SK-N-SH treated with all-trans-retinoic acid at 6 μM for 48 hours (cell line): ENCODE measurements around the gene FAM171A1.

Source experiments
- ATAC-seq: fragments of 200-7000 bp; cut with Tn5 transposase; 3 replicates; pipeline ENCODE4 v1.9.1; 2020; ENCODE audit warnings: mild to moderate bottlenecking, moderate library complexity
- ARNTL ChIP-seq: fragments of 450-650 bp; formaldehyde crosslinking; IDR thresholded peaks from 2 replicates; pipeline ENCODE4 v1.5.0; 2020; ENCODE audit warnings: low read depth, mild to moderate bottlenecking, moderate library complexity, borderline replicate concordance
- BACH2 ChIP-seq: fragments of 250-450 bp; sonication (Bioruptor Pico); IDR thresholded peaks from 2 replicates; pipeline ENCODE4 v1.9.0; 2021; ENCODE audit warnings: mild to moderate bottlenecking, borderline replicate concordance
- CSDC2 ChIP-seq: fragments of 250-450 bp; sonication (Bioruptor Pico); IDR thresholded peaks from 2 replicates; pipeline ENCODE4 v1.5.0; 2020; ENCODE audit warnings: mild to moderate bottlenecking, moderate library complexity
- ESRRG ChIP-seq: fragments of 250-450 bp; sonication (Bioruptor Pico); IDR thresholded peaks from 2 replicates; pipeline ENCODE4 v1.6.1; 2021; ENCODE audit warnings: mild to moderate bottlenecking
- GLIS3 ChIP-seq: fragments of 250-450 bp; sonication (Bioruptor Pico); IDR thresholded peaks from 2 replicates; pipeline ENCODE4 v1.5.0; 2020; ENCODE audit warnings: mild to moderate bottlenecking, moderate library complexity
- ISL1 ChIP-seq: fragments of 250-450 bp; sonication (Bioruptor Pico); IDR thresholded peaks from 2 replicates; pipeline ENCODE4 v2.1.2; 2022; ENCODE audit warnings: mild to moderate bottlenecking, moderate library complexity
- OSR1 ChIP-seq: fragments of 250-450 bp; sonication (Bioruptor Pico); IDR thresholded peaks from 2 replicates; pipeline ENCODE4 v1.8.0; 2022; ENCODE audit warnings: moderate library complexity, mild to moderate bottlenecking, inconsistent platforms
- PPARA ChIP-seq: fragments of 250-450 bp; sonication (Bioruptor Pico); IDR thresholded peaks from 2 replicates; pipeline ENCODE4 v1.5.0; 2020; ENCODE audit warnings: mild to moderate bottlenecking, borderline replicate concordance
- RARB ChIP-seq: fragments of 250-450 bp; sonication (Bioruptor Pico); IDR thresholded peaks from 2 replicates; pipeline ENCODE4 v1.8.0; 2021; ENCODE audit warnings: mild to moderate bottlenecking, moderate library complexity
- SNAI2 ChIP-seq: fragments of 250-450 bp; sonication (Bioruptor Pico); IDR thresholded peaks from 2 replicates; pipeline ENCODE4 v1.5.0; 2020; ENCODE audit warnings: mild to moderate bottlenecking, moderate library complexity
- TCF4 ChIP-seq: fragments of 250-450 bp; sonication (Bioruptor Pico); IDR thresholded peaks from 2 replicates; pipeline ENCODE4 v1.8.0; 2021; ENCODE audit warnings: mild to moderate bottlenecking, moderate library complexity, borderline replicate concordance
- TOX ChIP-seq: fragments of 250-450 bp; sonication (Bioruptor Pico); IDR thresholded peaks from 2 replicates; pipeline ENCODE4 v1.8.0; 2021; ENCODE audit warnings: mild to moderate bottlenecking, moderate library complexity, borderline replicate concordance
- ZFP30 ChIP-seq: fragments of 450-650 bp; formaldehyde crosslinking; IDR thresholded peaks from 2 replicates; pipeline ENCODE4 v1.5.0; 2022; ENCODE audit warnings: mild to moderate bottlenecking, moderate library complexity
- ZNF565 ChIP-seq: fragments of 450-650 bp; formaldehyde crosslinking; conservative IDR thresholded peaks from 2 replicates; pipeline ENCODE4 v1.5.0; 2020; ENCODE audit warnings: low read depth, mild to moderate bottlenecking, moderate library complexity
- ZNF70 ChIP-seq: fragments of 450-650 bp; formaldehyde crosslinking; IDR thresholded peaks from 2 replicates; pipeline ENCODE4 v1.5.0; 2020; ENCODE audit warnings: mild to moderate bottlenecking, moderate library complexity
- ZNF8 ChIP-seq: fragments of 450-650 bp; formaldehyde crosslinking; IDR thresholded peaks from 2 replicates; pipeline ENCODE4 v1.5.0; 2020; ENCODE audit warnings: mild to moderate bottlenecking, moderate library complexity
- TF ChIP-seq, protein P1 (sequence below): fragments of 250-450 bp; sonication (Bioruptor Pico); IDR thresholded peaks from 2 replicates; pipeline ENCODE4 v1.5.0; 2020; ENCODE audit warnings: mild to moderate bottlenecking, moderate library complexity
- TF ChIP-seq, protein P2 (sequence below): fragments of 250-450 bp; sonication (Bioruptor Pico); IDR thresholded peaks from 2 replicates; pipeline ENCODE4 v1.5.1; 2021; ENCODE audit warnings: mild to moderate bottlenecking, moderate library complexity
- TF ChIP-seq, protein P3 (sequence below): fragments of 250-450 bp; sonication (Bioruptor Pico); IDR thresholded peaks from 2 replicates; pipeline ENCODE4 v1.8.0; 2020; ENCODE audit warnings: mild to moderate bottlenecking, moderate library complexity, borderline replicate concordance
- TF ChIP-seq, protein P4 (sequence below): fragments of 250-450 bp; sonication (Bioruptor Pico); IDR thresholded peaks from 2 replicates; pipeline ENCODE4 v1.5.1; 2020; ENCODE audit warnings: low read depth, mild to moderate bottlenecking, moderate library complexity
- TF ChIP-seq, protein P5 (sequence below): fragments of 250-450 bp; sonication (Bioruptor Pico); IDR thresholded peaks from 2 replicates; pipeline ENCODE4 v1.8.0; 2021; ENCODE audit warnings: low read depth, mild to moderate bottlenecking, moderate library complexity, borderline replicate concordance

Gene FAM171A1

DNA sequence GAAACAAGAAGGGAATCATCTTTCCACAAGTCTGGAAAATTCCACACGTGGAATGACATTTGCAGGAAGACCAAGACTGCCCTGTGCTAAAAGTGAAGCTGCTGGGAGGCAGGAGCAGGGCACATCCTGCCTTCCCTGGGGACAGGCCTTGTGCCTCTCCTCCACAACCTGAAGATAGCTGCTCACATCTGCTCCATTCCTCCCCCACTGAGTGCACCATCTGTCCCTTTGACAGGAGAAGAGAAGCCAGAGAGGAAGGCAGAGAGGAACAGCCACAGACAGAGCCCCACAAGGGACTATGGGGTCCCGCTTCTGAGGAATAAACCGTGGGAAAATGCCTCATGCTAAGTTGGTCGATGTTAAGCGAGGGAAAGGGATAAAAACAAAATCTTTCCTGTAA lies 15.9 kb upstream of the FAM171A1 start:
- no peak for ATAC-seq
- no peak for TF ChIP-seq SNAI2 (CRISPR knock-in tag)
- no peak for TF ChIP-seq BACH2 (CRISPR knock-in tag)
- TF ChIP-seq, protein P1, sequence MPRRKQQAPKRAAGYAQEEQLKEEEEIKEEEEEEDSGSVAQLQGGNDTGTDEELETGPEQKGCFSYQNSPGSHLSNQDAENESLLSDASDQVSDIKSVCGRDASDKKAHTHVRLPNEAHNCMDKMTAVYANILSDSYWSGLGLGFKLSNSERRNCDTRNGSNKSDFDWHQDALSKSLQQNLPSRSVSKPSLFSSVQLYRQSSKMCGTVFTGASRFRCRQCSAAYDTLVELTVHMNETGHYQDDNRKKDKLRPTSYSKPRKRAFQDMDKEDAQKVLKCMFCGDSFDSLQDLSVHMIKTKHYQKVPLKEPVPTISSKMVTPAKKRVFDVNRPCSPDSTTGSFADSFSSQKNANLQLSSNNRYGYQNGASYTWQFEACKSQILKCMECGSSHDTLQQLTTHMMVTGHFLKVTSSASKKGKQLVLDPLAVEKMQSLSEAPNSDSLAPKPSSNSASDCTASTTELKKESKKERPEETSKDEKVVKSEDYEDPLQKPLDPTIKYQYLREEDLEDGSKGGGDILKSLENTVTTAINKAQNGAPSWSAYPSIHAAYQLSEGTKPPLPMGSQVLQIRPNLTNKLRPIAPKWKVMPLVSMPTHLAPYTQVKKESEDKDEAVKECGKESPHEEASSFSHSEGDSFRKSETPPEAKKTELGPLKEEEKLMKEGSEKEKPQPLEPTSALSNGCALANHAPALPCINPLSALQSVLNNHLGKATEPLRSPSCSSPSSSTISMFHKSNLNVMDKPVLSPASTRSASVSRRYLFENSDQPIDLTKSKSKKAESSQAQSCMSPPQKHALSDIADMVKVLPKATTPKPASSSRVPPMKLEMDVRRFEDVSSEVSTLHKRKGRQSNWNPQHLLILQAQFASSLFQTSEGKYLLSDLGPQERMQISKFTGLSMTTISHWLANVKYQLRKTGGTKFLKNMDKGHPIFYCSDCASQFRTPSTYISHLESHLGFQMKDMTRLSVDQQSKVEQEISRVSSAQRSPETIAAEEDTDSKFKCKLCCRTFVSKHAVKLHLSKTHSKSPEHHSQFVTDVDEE (CRISPR knock-in tag), result no peak
- TF ChIP-seq TOX (CRISPR knock-in tag), result no peak
- TF ChIP-seq ZNF8 (CRISPR knock-in tag), result no peak
- TF ChIP-seq, protein P2, sequence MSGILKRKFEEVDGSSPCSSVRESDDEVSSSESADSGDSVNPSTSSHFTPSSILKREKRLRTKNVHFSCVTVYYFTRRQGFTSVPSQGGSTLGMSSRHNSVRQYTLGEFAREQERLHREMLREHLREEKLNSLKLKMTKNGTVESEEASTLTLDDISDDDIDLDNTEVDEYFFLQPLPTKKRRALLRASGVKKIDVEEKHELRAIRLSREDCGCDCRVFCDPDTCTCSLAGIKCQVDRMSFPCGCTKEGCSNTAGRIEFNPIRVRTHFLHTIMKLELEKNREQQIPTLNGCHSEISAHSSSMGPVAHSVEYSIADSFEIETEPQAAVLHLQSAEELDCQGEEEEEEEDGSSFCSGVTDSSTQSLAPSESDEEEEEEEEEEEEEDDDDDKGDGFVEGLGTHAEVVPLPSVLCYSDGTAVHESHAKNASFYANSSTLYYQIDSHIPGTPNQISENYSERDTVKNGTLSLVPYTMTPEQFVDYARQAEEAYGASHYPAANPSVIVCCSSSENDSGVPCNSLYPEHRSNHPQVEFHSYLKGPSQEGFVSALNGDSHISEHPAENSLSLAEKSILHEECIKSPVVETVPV (CRISPR knock-in tag), result no peak
- TF ChIP-seq, all 23 proteins: peak for 0

DNA sequence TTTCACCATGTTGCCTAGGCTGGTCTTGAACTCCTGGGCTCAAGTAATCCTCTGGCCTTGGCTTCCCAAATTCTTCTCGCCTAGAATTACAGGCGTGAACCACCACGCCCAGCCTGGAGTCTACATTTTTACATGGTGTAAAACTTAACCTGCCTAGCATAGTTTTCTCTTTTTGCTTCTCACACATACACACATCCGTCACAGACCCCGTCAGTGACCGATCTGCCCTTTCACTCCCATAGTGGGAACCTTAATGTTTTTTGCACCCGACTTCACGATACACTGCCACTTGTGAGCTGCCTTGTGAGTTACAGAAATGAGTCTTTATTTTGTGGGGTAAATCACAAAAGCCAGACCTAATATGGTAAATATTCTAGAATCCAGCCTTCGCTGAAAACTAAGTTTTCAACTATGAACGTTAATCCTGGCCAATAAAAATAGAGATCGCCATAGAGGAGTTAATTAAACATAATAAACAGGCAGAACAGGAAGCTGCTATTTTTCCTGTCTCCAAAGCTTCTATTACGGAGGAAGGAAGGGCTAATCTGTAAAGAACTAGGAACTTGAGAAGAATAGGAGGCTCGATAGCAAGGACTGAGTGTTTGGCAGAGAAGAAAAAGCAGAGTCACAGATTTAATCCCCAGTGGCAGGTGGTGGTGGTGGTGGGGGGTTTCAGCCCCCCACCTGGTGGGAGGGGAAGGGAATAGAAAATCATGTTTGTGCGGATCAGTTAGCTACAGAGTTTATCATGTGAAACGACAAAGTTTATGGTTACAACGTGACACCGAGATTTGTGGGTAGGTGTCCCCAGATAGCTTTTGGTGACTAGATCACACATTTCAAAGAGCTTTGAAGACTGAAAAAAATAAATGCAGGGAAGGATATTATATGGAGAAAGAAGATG lies 14.7 kb upstream of the FAM171A1 start:
- ATAC-seq, result no peak
- no peak for TF ChIP-seq TCF4 (CRISPR knock-in tag)
- TF ChIP-seq ARNTL (CRISPR knock-in tag), result no peak
- TF ChIP-seq, protein P2 (CRISPR knock-in tag), result no peak
- TF ChIP-seq ZNF565 (CRISPR knock-in tag), result no peak
- TF ChIP-seq CSDC2 (CRISPR knock-in tag), result no peak
- no peak for TF ChIP-seq ZFP30 (CRISPR knock-in tag)
- TF ChIP-seq, protein P3, sequence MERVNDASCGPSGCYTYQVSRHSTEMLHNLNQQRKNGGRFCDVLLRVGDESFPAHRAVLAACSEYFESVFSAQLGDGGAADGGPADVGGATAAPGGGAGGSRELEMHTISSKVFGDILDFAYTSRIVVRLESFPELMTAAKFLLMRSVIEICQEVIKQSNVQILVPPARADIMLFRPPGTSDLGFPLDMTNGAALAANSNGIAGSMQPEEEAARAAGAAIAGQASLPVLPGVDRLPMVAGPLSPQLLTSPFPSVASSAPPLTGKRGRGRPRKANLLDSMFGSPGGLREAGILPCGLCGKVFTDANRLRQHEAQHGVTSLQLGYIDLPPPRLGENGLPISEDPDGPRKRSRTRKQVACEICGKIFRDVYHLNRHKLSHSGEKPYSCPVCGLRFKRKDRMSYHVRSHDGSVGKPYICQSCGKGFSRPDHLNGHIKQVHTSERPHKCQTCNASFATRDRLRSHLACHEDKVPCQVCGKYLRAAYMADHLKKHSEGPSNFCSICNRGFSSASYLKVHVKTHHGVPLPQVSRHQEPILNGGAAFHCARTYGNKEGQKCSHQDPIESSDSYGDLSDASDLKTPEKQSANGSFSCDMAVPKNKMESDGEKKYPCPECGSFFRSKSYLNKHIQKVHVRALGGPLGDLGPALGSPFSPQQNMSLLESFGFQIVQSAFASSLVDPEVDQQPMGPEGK (CRISPR knock-in tag), result no peak
- TF ChIP-seq, protein P4, sequence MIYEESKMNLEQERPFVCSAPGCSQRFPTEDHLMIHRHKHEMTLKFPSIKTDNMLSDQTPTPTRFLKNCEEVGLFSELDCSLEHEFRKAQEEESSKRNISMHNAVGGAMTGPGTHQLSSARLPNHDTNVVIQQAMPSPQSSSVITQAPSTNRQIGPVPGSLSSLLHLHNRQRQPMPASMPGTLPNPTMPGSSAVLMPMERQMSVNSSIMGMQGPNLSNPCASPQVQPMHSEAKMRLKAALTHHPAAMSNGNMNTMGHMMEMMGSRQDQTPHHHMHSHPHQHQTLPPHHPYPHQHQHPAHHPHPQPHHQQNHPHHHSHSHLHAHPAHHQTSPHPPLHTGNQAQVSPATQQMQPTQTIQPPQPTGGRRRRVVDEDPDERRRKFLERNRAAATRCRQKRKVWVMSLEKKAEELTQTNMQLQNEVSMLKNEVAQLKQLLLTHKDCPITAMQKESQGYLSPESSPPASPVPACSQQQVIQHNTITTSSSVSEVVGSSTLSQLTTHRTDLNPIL (CRISPR knock-in tag), result no peak
- no peak for TF ChIP-seq OSR1 (CRISPR knock-in tag)
- no peak for TF ChIP-seq PPARA (CRISPR knock-in tag)
- TF ChIP-seq, protein P5, sequence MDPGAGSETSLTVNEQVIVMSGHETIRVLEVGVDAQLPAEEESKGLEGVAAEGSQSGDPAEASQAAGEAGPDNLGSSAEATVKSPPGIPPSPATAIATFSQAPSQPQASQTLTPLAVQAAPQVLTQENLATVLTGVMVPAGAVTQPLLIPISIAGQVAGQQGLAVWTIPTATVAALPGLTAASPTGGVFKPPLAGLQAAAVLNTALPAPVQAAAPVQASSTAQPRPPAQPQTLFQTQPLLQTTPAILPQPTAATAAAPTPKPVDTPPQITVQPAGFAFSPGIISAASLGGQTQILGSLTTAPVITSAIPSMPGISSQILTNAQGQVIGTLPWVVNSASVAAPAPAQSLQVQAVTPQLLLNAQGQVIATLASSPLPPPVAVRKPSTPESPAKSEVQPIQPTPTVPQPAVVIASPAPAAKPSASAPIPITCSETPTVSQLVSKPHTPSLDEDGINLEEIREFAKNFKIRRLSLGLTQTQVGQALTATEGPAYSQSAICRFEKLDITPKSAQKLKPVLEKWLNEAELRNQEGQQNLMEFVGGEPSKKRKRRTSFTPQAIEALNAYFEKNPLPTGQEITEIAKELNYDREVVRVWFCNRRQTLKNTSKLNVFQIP (CRISPR knock-in tag), result no peak
- no peak for TF ChIP-seq ZNF70
- TF ChIP-seq RARB (CRISPR knock-in tag), result no peak
- no peak for TF ChIP-seq BACH2 (CRISPR knock-in tag)
- no peak for TF ChIP-seq ISL1 (CRISPR knock-in tag)
- TF ChIP-seq ESRRG (CRISPR knock-in tag), result no peak
- TF ChIP-seq ZNF8 (CRISPR knock-in tag), result no peak
- TF ChIP-seq, protein P1 (CRISPR knock-in tag), result no peak
- TF ChIP-seq GLIS3 (CRISPR knock-in tag), result no peak
- no peak for TF ChIP-seq SNAI2 (CRISPR knock-in tag)
